Osteoblast (primary cell): Measurements from ENCODE around the gene TM4SF4. TPM values are rescaled to one million over a fixed set of nuclear protein-coding genes. Genes with fewer than 3 reads are reported as not detected.
A peak's percentile ranks its signal among the peaks of the same experiment; 100 is the strongest.

Experiments used
- DNase-seq: peaks from one replicate; pipeline ENCODE4 v3.0.0; 2011; ENCODE audit warnings: low spot score, mixed read lengths; ENCODE audit not compliant: insufficient read length; ENCODE audit errors: missing footprints
- H2AFZ ChIP-seq: 2 replicates; pipeline ENCODE4 v1.6.0; 2011; ENCODE audit warnings: mild to moderate bottlenecking, low read length
- H3K27ac ChIP-seq: 2 replicates; pipeline ENCODE4 v1.5.1; 2011; ENCODE audit warnings: mild to moderate bottlenecking, low read depth, low read length, moderate library complexity
- H3K27me3 ChIP-seq: 2 replicates; pipeline ENCODE4 v1.6.0; 2012; ENCODE audit warnings: mild to moderate bottlenecking, control low read depth, inconsistent platforms, low read length, moderate library complexity; ENCODE audit not compliant: insufficient read depth
- H3K36me3 ChIP-seq: 2 replicates; pipeline ENCODE4 v1.5.1; 2011; ENCODE audit warnings: mild to moderate bottlenecking, low read length, control low read depth, moderate library complexity; ENCODE audit not compliant: insufficient read depth
- H3K4me1 ChIP-seq: 2 replicates; pipeline ENCODE4 v1.5.1; 2011; ENCODE audit warnings: mild to moderate bottlenecking, low read length, control low read depth, moderate library complexity; ENCODE audit not compliant: insufficient read depth
- H3K4me2 ChIP-seq: 2 replicates; pipeline ENCODE4 v1.6.0; 2011; ENCODE audit warnings: mild to moderate bottlenecking, low read length; ENCODE audit not compliant: insufficient read depth
- H3K4me3 ChIP-seq: fragments of 200-600 bp; sonication (generic); 3 replicates; pipeline ENCODE4 v1.5.1; 2012; ENCODE audit warnings: mild to moderate bottlenecking, low read length, inconsistent platforms; ENCODE audit not compliant: insufficient read depth
- H3K79me2 ChIP-seq: 2 replicates; pipeline ENCODE4 v1.6.0; 2012; ENCODE audit warnings: mild to moderate bottlenecking, low read length, control low read depth, inconsistent platforms; ENCODE audit not compliant: insufficient read depth
- H3K9me3 ChIP-seq: 2 replicates; pipeline ENCODE4 v1.5.1; 2011; ENCODE audit warnings: low read depth, low read length, control low read depth
- H4K20me1 ChIP-seq: 2 replicates; pipeline ENCODE4 v1.6.0; 2012; ENCODE audit warnings: mild to moderate bottlenecking, low read length, control low read depth; ENCODE audit not compliant: insufficient read depth
- small RNA-seq: library from RNA; depleted of rRNA; stranded (forward); fragments of <200 nt; gene quantifications from one replicate; pipeline ENCODE3, GENCODE V24; 2012
- total RNA-seq: library from RNA; depleted of rRNA; stranded (reverse); fragments of >200 nt; gene quantifications from 2 replicates; pipeline ENCODE4 v1.2.3, GENCODE V29; 2012
- TF ChIP-seq, protein P1 (sequence below): IDR thresholded peaks from 2 replicates; pipeline ENCODE4 v1.5.1; 2011; ENCODE audit warnings: mild to moderate bottlenecking, low read depth, low read length, moderate library complexity; ENCODE audit errors: extremely low read depth

Gene TM4SF4
- total RNA-seq, 1 donor, result not detected

DNA sequence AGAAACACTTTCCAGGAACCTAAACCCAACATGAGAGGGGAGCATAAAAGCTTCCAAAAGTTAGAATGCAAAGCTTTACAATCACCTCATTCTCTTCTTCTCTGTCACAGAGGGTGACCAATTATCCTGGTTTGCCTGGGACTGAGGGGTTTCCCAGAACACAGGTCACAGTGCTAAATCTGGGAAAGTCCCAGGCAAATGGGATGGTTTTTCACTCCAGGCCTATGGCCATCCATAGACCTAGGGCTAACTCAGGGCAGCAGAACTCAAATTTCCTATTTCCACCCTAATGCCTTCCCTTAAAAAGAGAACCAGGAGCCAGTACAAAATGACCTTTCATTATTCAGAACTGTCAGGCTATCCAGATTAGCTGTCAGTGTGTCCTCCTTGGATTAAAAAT is 77.0 kb downstream of the TM4SF4 start:
- Histone ChIP-seq H3K27me3 (no peaks in the 10 kb centered on the region), H3K4me1 (peaks cover 63% of the 10 kb centered on the region), H3K36me3 (peaks cover 13% of the 10 kb centered on the region), H3K79me2 (peaks cover 68% of the 10 kb centered on the region), H4K20me1 (no peaks in the 10 kb centered on the region), H3K4me2 (no peak overlapping the region), H3K4me3 (no peak overlapping the region), H2AFZ (no peak overlapping the region), H3K9me3 (no peaks in the 10 kb centered on the region), H3K27ac (no peak overlapping the region)
- no peak for DNase-seq
- TF ChIP-seq, protein P1, sequence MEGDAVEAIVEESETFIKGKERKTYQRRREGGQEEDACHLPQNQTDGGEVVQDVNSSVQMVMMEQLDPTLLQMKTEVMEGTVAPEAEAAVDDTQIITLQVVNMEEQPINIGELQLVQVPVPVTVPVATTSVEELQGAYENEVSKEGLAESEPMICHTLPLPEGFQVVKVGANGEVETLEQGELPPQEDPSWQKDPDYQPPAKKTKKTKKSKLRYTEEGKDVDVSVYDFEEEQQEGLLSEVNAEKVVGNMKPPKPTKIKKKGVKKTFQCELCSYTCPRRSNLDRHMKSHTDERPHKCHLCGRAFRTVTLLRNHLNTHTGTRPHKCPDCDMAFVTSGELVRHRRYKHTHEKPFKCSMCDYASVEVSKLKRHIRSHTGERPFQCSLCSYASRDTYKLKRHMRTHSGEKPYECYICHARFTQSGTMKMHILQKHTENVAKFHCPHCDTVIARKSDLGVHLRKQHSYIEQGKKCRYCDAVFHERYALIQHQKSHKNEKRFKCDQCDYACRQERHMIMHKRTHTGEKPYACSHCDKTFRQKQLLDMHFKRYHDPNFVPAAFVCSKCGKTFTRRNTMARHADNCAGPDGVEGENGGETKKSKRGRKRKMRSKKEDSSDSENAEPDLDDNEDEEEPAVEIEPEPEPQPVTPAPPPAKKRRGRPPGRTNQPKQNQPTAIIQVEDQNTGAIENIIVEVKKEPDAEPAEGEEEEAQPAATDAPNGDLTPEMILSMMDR, result no peak

GRCh38 chr3:149552700-149553099 is 78.2 kb downstream of the TM4SF4 start:
- DNase-seq, result no peak
- no peak overlapping the region for H3K4me3 ChIP-seq
- H3K27ac ChIP-seq, result peak overlapping the region; percentile 91
- TF ChIP-seq, protein P1, result no peak
- H3K27me3 ChIP-seq, result no peaks in the 10 kb centered on the region
- H3K4me2 ChIP-seq, result no peak overlapping the region
- H3K4me1 ChIP-seq, result peaks cover 54% of the 10 kb centered on the region
- peaks cover 67% of the 10 kb centered on the region for H3K79me2 ChIP-seq
- peaks cover 13% of the 10 kb centered on the region for H3K36me3 ChIP-seq
- no peaks in the 10 kb centered on the region for H4K20me1 ChIP-seq
- no peak overlapping the region for H2AFZ ChIP-seq
- H3K9me3 ChIP-seq, result no peaks in the 10 kb centered on the region

Small RNA genes within 50 kb of the gene (small RNA-seq; reads per million reads assigned to genes)
- gene AC108751.2 (not detected), gene RNU6-1098P (not detected)

Other genes starting within 250 kb of the TM4SF4 start
- gene TM4SF18, start 141.1 kb upstream of the TM4SF4 start, total RNA-seq, result 0.29 TPM in 1 of 2 replicates, not detected in the other
- 209 and 210 TPM in 2 replicates for gene TM4SF1, start 97.0 kb upstream of the TM4SF4 start, total RNA-seq
- gene WWTR1, start 183.3 kb downstream of the TM4SF4 start, total RNA-seq, result 79.3 and 84.7 TPM in 2 replicates